Measurements from ENCODE around the gene TIGAR. TPM values are rescaled to one million over a fixed set of nuclear protein-coding genes. Genes with fewer than 3 reads are reported as not detected.

The TIGAR gene
- total RNA-seq (12.3 and 19.5 TPM in 2 replicates), polyA plus RNA-seq (15.3 and 20.7 TPM in 2 replicates), polyA minus RNA-seq (ENCODE audit: low replicate concordance) (0.37 TPM in 1 of 2 replicates, not detected in the other)
- 17.5 and 22.8 TPM in 2 replicates for polyA plus RNA-seq (2012)

- Histone ChIP-seq H3K27me3 (ENCODE audit: control insufficient read depth, insufficient read depth, low read length) (no peaks in the 10 kb centered on the region), H4K20me1 (ENCODE audit: control insufficient read depth, extremely low read depth, insufficient read depth, low read length) (no peaks in the 10 kb centered on the region), H3K27ac (ENCODE audit: insufficient read depth, low read length) (peak within 1 kb of the TSS; percentile 94), H3K4me2 (ENCODE audit: extremely low read depth, insufficient read depth, low read length) (peak within 1 kb of the TSS; percentile 97), H3K9ac (ENCODE audit: insufficient read depth, low read length) (peak within 1 kb of the TSS; percentile 91), H3K9me3 (ENCODE audit: control insufficient read depth, insufficient read depth, low read depth, low read length) (no peaks in the 10 kb centered on the region), H3K4me1 (ENCODE audit: control insufficient read depth, extremely low read depth, insufficient read depth, low read length) (no peaks in the 10 kb centered on the region), H3K4me3 (replicated peaks in 1 of 4; ENCODE audit: control extremely low read depth in 1 of 4, insufficient read depth in 1 of 4, low read depth in 3 of 4, low read length in 4 of 4) (peak within 1 kb of the TSS; percentile 73 to 99 (median 94)), H2AFZ (ENCODE audit: low read length) (peak within 1 kb of the TSS; percentile 100), H3K79me2 (ENCODE audit: control insufficient read depth, insufficient read depth, low read length) (peaks cover 23% of the 10 kb centered on the region), H3K36me3 (ENCODE audit: control insufficient read depth, insufficient read depth, low read length) (peaks cover 2% of the 10 kb centered on the region)
- no peak for TF ChIP-seq EZH2 (IDR thresholded peaks at IDR 0.05; ENCODE audit: low read length, missing control alignments)
- no peak for TF ChIP-seq CTCF (conservative IDR thresholded peaks at IDR 0.05 in 1 of 2, IDR thresholded peaks at IDR 0.05 in 1 of 2; ENCODE audit: low read depth in 1 of 2, low read length in 2 of 2)
- peak; percentile 89 to 93 for DNase-seq (ENCODE audit: low read depth in 2 of 2)
Measured at GRCh38 chr12:4320853-4321701, at the start of gene TIGAR. Gene TIGAR, plus strand, starts transcription at chr12:4321213. Its CDS starts 59 bp downstream, at chr12:4321272.

GRCh38 chr12:4271717-4272423 lies 49.1 kb upstream of the TIGAR start:
- Histone ChIP-seq H4K20me1 (ENCODE audit: control insufficient read depth, extremely low read depth, insufficient read depth, low read length) (no peaks in the 10 kb centered on the region), H3K79me2 (ENCODE audit: control insufficient read depth, insufficient read depth, low read length) (no peaks in the 10 kb centered on the region), H3K4me1 (ENCODE audit: control insufficient read depth, extremely low read depth, insufficient read depth, low read length) (peaks cover 2% of the 10 kb centered on the region), H3K4me3 (replicated peaks in 1 of 4; ENCODE audit: control extremely low read depth in 1 of 4, insufficient read depth in 1 of 4, low read depth in 3 of 4, low read length in 4 of 4) (peak overlapping the region in 2 of 4 experiments; percentile 41 to 63), H2AFZ (ENCODE audit: low read length) (no peak overlapping the region), H3K9ac (ENCODE audit: insufficient read depth, low read length) (no peak overlapping the region), H3K27me3 (ENCODE audit: control insufficient read depth, insufficient read depth, low read length) (peaks cover 79% of the 10 kb centered on the region), H3K4me2 (ENCODE audit: extremely low read depth, insufficient read depth, low read length) (peak overlapping the region; percentile 32), H3K9me3 (ENCODE audit: control insufficient read depth, insufficient read depth, low read depth, low read length) (no peaks in the 10 kb centered on the region), H3K36me3 (ENCODE audit: control insufficient read depth, insufficient read depth, low read length) (no peaks in the 10 kb centered on the region), H3K27ac (ENCODE audit: insufficient read depth, low read length) (no peak overlapping the region)
- DNase-seq (ENCODE audit: low read depth in 2 of 2): peak; percentile 47 to 86
- TF ChIP-seq EZH2 (IDR thresholded peaks at IDR 0.05; ENCODE audit: low read length, missing control alignments) (no peak), CTCF (conservative IDR thresholded peaks at IDR 0.05 in 1 of 2, IDR thresholded peaks at IDR 0.05 in 1 of 2; ENCODE audit: low read depth in 1 of 2, low read length in 2 of 2) (no peak)

All from fibroblast of lung (primary cell).